Lower leg skin (tissue), 4 donors: ENCODE results near the gene EXOC1. TPM values are rescaled to one million over a fixed set of nuclear protein-coding genes. Genes with fewer than 3 reads are reported as not detected.

ENCODE experiments used
- DNase-seq, 2 donors: peaks; one replicate each; pipeline ENCODE4 v3.0.0-alpha.2; 2019; ENCODE audit warnings: low spot score in 2 of 2
- H3K4me3 ChIP-seq: fragments of 200-600 bp; sonication (generic); 2 replicates; pipeline ENCODE4 v1.5.1; 2017; ENCODE audit warnings: mild to moderate bottlenecking, low read depth; ENCODE audit not compliant: poor library complexity, severe bottlenecking
- POLR2A ChIP-seq, 2 donors: fragments of 450-650 bp; IDR thresholded peaks; one replicate each; pipeline ENCODE4 v1.6.1; 2016 to 2017; ENCODE audit warnings: antibody characterized with exemption in 2 of 2, mild to moderate bottlenecking in 1 of 2, moderate library complexity in 1 of 2
- WGBS, 2 donors: methylation state at CpG; one replicate each; pipeline ENCODE4 v1.1.5; 2018; 5-methylcytosine and 5-hydroxymethylcytosine counted together
- intact Hi-C: fragments of 100-400 bp; cut with DNase I; formaldehyde crosslinking; loops from one replicate; pipeline ENCODE4 v1.15.0; 2023; ENCODE audit warnings: low total_unique reads
- total RNA-seq, 4 donors: library from RNA; depleted of rRNA; stranded (reverse); fragments of >200 nt; gene quantifications; one replicate each; pipeline ENCODE4 v1.1.0, GENCODE V29; 2016
- TF ChIP-seq, protein P1 (sequence below), 3 donors: fragments of 450-650 bp; IDR thresholded peaks; one replicate each; pipeline ENCODE4 v1.5.1; 2016; ENCODE audit warnings: antibody characterized with exemption in 3 of 3, mild to moderate bottlenecking in 3 of 3, moderate library complexity in 2 of 3

Gene EXOC1
- total RNA-seq, 4 donors from 2014 or later = 31.3 to 40.6 (median 36.8) TPM

DNA sequence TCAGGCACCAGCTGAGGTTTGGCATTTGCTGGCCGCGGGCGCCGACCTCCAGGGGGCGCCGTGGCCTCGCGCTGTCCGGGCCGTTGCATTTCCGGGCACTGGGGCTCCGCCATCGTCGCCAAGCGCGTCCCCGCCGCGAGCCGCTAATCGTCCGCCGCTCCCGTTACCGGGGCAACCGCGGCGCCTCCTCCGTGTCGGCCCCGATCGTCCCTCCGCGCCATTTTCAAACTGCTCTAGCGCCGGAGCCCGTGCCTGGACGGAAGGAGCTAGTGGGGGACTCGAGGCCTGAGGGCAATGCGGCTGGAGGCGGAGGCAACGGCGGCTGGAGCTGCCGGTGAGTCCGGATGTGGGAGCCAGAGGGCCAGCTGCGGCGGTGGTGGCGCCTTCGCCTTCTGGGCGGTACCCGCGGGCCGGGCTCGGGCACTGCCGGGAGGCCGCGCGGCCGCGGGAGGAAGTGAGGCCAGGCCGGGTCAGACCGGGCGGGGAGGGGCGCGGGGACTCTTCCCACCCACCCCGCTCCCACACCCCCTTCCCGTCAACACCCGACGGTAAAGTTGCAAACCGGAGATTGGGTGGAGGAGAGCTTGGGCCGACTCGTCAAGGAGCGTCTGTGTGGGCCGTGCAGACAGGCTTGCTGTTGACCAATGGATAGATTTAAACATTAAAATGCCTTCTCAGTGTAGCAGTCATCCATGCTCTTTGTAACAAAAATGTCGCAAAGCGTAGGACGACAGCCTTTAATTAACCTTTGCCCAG, 95.5 kb downstream of the EXOC1 start, which contains the start of gene CEP135:
TSS of gene CEP135 (plus strand) at position 220 of the 756 bp plus-strand sequence. CDS start 3,186 bp downstream, outside the sequence.
- 0 to 1% methylated on average over 62 to 69 of the region's 77 CpGs for WGBS, 2 donors
- peak; percentile 85 to 98 for DNase-seq
- no peak for TF ChIP-seq POLR2A (IDR thresholded peaks at IDR 0.05)
- TF ChIP-seq, protein P1, sequence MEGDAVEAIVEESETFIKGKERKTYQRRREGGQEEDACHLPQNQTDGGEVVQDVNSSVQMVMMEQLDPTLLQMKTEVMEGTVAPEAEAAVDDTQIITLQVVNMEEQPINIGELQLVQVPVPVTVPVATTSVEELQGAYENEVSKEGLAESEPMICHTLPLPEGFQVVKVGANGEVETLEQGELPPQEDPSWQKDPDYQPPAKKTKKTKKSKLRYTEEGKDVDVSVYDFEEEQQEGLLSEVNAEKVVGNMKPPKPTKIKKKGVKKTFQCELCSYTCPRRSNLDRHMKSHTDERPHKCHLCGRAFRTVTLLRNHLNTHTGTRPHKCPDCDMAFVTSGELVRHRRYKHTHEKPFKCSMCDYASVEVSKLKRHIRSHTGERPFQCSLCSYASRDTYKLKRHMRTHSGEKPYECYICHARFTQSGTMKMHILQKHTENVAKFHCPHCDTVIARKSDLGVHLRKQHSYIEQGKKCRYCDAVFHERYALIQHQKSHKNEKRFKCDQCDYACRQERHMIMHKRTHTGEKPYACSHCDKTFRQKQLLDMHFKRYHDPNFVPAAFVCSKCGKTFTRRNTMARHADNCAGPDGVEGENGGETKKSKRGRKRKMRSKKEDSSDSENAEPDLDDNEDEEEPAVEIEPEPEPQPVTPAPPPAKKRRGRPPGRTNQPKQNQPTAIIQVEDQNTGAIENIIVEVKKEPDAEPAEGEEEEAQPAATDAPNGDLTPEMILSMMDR (IDR thresholded peaks at IDR 0.05) = no peak
- intact Hi-C loops = no loop called here
- peak within 1 kb of the TSS; percentile 70 for H3K4me3 ChIP-seq

DNA sequence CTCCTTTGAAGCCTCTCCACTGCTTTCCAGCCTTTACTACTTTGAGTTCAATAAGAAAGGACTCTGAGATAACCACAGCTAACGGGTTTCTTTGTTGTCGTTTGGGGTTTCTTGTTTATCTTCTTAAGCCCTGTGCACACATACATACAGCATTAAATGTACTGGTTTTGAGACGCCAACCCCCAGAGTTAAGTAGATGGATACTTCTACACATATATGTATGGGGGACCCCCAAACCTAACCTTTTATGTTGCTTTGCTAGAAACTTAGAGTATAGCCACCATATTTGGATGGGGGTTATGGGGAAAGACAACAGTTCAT, 96.0 kb downstream of the EXOC1 start:
- 5 to 9% methylated on average over 3 of the region's 3 CpGs for WGBS, 2 donors
- H3K4me3 ChIP-seq = no peak overlapping the region
- intact Hi-C loops = no loop called here
- no peak for TF ChIP-seq POLR2A (IDR thresholded peaks at IDR 0.05)
- TF ChIP-seq, protein P1 (IDR thresholded peaks at IDR 0.05) = no peak
- no peak for DNase-seq

DNA sequence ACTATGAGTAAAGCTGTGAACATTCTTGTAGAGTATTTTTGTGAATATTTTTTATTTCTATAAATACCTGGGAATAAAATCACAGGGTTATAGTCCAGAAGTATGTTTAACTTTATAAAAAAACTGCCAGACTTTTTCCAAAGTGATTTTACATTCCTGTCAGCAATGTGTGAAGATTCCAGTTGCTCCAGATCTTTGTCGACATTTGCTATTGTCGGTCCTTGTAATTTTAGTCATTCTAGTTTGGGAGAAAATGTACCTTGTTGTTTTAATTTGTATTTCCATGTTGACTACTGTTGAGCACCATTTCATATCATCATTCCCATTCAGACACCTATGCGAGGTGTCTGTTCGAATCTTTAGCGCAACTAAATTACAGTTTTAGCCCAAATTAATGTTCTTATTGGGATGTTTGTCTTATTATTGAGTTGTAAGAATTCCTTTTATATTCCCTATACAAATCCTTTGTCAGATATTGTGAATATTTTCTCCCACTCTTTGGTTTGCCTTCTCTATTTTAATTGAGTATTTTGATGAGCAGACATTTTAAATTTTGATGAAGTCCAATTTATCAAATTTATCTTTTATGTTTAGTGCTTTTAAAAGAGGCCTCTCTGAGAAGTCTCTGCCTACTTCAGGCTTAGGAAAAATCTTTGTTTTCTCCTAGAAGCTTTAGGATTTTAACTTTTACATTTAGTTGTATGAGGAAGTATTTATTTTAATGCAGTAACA, 97.9 kb downstream of the EXOC1 start:
- 96% methylated on average over 5 of the region's 5 CpGs for WGBS, 2 donors
- intact Hi-C loops = no loop called here
- DNase-seq = no peak
- TF ChIP-seq, protein P1 (IDR thresholded peaks at IDR 0.05) = no peak
- no peak for TF ChIP-seq POLR2A (IDR thresholded peaks at IDR 0.05)
- no peak overlapping the region for H3K4me3 ChIP-seq

Other genes with a start within 250 kb of the EXOC1 start
- gene NMU, start 217.3 kb upstream of the EXOC1 start, total RNA-seq = 10 to 100 TPM; 21.7 to 30.3 (median 26.7) TPM
- gene EXOC1L, start 33.9 kb upstream of the EXOC1 start, total RNA-seq = not detected
- gene CEP135, start 95.3 kb downstream of the EXOC1 start, total RNA-seq = 1 to 10 TPM; 3.5 to 5.3 (median 3.7) TPM